ENCODE data around the gene FUBP1.

The FUBP1 gene

GRCh38 chr1:77978293-77978968, 441 bp downstream of the FUBP1 start:
- Histone ChIP-seq H3F3A (ENCODE audit: control insufficient read depth, insufficient read depth) (no peaks in the 10 kb centered on the region; the same call in 1 of the 2 replicates), H3K4me3 (ENCODE audit: low read length) (peak overlapping the region; percentile 86), H3K27me3 (ENCODE audit: control insufficient read depth, low read length) (no peaks in the 10 kb centered on the region), H3K4me1 (ENCODE audit: control insufficient read depth, low read length) (peaks cover 45% of the 10 kb centered on the region), H4K20me1 (ENCODE audit: control insufficient read depth, insufficient read depth, low read depth, low read length) (peaks cover 39% of the 10 kb centered on the region), H3K27ac (ENCODE audit: low read depth, low read length) (peak overlapping the region; percentile 86), H3K4me2 (ENCODE audit: low read length) (peak overlapping the region; percentile 87), H3K9me3 (ENCODE audit: control insufficient read depth, insufficient read depth, low read length) (no peaks in the 10 kb centered on the region), H3K9me2 (replicated peaks; ENCODE audit: control insufficient read depth, low read length) (no peaks in the 10 kb centered on the region), H3K36me3 (ENCODE audit: control insufficient read depth, low read length) (peaks cover 69% of the 10 kb centered on the region), H3K79me2 (ENCODE audit: control insufficient read depth, low read length) (peaks cover 89% of the 10 kb centered on the region)
- TF ChIP-seq EZH2phosphoT487 (IDR thresholded peaks at IDR 0.05; ENCODE audit: borderline replicate concordance, low read length), result no peak
- TF ChIP-seq, protein P1, sequence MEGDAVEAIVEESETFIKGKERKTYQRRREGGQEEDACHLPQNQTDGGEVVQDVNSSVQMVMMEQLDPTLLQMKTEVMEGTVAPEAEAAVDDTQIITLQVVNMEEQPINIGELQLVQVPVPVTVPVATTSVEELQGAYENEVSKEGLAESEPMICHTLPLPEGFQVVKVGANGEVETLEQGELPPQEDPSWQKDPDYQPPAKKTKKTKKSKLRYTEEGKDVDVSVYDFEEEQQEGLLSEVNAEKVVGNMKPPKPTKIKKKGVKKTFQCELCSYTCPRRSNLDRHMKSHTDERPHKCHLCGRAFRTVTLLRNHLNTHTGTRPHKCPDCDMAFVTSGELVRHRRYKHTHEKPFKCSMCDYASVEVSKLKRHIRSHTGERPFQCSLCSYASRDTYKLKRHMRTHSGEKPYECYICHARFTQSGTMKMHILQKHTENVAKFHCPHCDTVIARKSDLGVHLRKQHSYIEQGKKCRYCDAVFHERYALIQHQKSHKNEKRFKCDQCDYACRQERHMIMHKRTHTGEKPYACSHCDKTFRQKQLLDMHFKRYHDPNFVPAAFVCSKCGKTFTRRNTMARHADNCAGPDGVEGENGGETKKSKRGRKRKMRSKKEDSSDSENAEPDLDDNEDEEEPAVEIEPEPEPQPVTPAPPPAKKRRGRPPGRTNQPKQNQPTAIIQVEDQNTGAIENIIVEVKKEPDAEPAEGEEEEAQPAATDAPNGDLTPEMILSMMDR (IDR thresholded peaks at IDR 0.05; ENCODE audit: low read depth, low read length, poor library complexity, severe bottlenecking), result no peak

- Histone ChIP-seq H3K4me3 (ENCODE audit: low read length) (peak overlapping the region; percentile 86), H3K9me2 (replicated peaks; ENCODE audit: control insufficient read depth, low read length) (no peaks in the 10 kb centered on the region), H4K20me1 (ENCODE audit: control insufficient read depth, insufficient read depth, low read depth, low read length) (peaks cover 39% of the 10 kb centered on the region), H3K36me3 (ENCODE audit: control insufficient read depth, low read length) (peaks cover 71% of the 10 kb centered on the region), H3K79me2 (ENCODE audit: control insufficient read depth, low read length) (peaks cover 94% of the 10 kb centered on the region), H3K27ac (ENCODE audit: low read depth, low read length) (peak overlapping the region; percentile 86), H3K9me3 (ENCODE audit: control insufficient read depth, insufficient read depth, low read length) (no peaks in the 10 kb centered on the region), H3K4me1 (ENCODE audit: control insufficient read depth, low read length) (peaks cover 45% of the 10 kb centered on the region), H3K27me3 (ENCODE audit: control insufficient read depth, low read length) (no peaks in the 10 kb centered on the region), H3F3A (ENCODE audit: control insufficient read depth, insufficient read depth) (no peaks in the 10 kb centered on the region; the same call in 1 of the 2 replicates), H3K4me2 (ENCODE audit: low read length) (peak overlapping the region; percentile 87)
- TF ChIP-seq EZH2phosphoT487 (IDR thresholded peaks at IDR 0.05; ENCODE audit: borderline replicate concordance, low read length), result no peak
- TF ChIP-seq, protein P1 (IDR thresholded peaks at IDR 0.05; ENCODE audit: low read depth, low read length, poor library complexity, severe bottlenecking), result no peak
Measured at GRCh38 chr1:77977989-77978292, 931 bp downstream of the FUBP1 start.

DNA sequence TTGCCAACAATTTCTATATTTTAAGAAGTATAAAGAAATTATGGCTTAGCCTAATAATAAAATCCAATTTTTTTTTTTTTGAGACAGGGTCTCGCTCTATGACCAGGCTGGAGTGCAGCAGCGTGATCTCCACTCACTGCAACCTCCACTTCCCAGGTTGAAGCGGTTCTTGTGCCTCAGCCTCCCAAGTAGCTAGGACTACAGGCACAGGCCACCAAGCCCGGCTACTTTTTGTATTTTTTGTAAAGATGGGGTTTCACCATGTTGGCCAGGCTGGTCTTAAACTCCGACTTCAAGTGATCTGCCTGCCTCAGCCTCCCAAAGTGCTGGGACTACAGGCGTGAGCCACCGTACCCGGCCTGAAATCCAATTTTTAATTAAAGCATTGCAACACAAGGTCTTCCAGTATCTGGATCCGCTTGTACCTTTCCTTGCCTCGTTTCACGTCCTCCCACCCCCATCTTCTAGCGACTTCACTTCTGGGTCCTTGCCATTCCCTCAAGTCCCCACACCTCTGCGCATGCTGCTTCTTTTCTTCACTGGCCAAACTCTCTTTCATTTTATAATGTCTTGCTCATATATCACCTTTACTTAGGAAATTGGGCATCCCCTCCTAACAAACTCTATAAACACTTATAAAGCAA, 2.3 kb downstream of the FUBP1 start:
- Histone ChIP-seq H4K20me1 (ENCODE audit: control insufficient read depth, insufficient read depth, low read depth, low read length) (peaks cover 49% of the 10 kb centered on the region), H3K4me3 (ENCODE audit: low read length) (peak overlapping the region; percentile 86), H3K4me2 (ENCODE audit: low read length) (peak overlapping the region; percentile 87), H3K9me3 (ENCODE audit: control insufficient read depth, insufficient read depth, low read length) (no peaks in the 10 kb centered on the region), H3K4me1 (ENCODE audit: control insufficient read depth, low read length) (peaks cover 44% of the 10 kb centered on the region), H3K79me2 (ENCODE audit: control insufficient read depth, low read length) (peaks cover 96% of the 10 kb centered on the region), H3K36me3 (ENCODE audit: control insufficient read depth, low read length) (peaks cover 73% of the 10 kb centered on the region), H3F3A (ENCODE audit: control insufficient read depth, insufficient read depth) (no peaks in the 10 kb centered on the region; the same call in 1 of the 2 replicates), H3K27me3 (ENCODE audit: control insufficient read depth, low read length) (no peaks in the 10 kb centered on the region), H3K9me2 (replicated peaks; ENCODE audit: control insufficient read depth, low read length) (no peaks in the 10 kb centered on the region), H3K27ac (ENCODE audit: low read depth, low read length) (no peak overlapping the region)
- TF ChIP-seq, protein P1 (IDR thresholded peaks at IDR 0.05; ENCODE audit: low read depth, low read length, poor library complexity, severe bottlenecking), result no peak
- no peak for TF ChIP-seq EZH2phosphoT487 (IDR thresholded peaks at IDR 0.05; ENCODE audit: borderline replicate concordance, low read length)
